Measurements from ENCODE around the gene EXOC8.

EXOC8 gene

DNA sequence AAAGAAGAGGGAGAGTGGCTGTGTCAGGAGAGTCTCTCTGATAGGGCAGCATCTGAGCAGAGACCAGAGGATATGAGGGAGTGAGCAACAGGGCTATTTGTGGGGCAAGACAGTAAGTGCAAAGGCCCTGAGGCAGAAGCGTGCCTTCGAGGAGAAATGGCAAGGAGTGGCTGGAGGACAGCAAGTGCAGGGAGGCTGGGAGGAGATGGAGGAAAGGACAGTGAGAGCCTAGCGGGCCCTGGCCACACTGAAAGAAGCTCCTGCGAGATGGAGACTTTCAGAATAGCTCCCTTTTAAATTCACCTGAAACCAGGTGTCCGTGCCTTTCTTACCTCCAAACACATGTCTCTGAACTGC is 25.2 kb downstream of the EXOC8 start:
- no peak for DNase-seq

- peak; percentile 15 for DNase-seq
These were observed 25.8 kb downstream of the EXOC8 start for GRCh38 chr1:231311720-231312431.

DNA sequence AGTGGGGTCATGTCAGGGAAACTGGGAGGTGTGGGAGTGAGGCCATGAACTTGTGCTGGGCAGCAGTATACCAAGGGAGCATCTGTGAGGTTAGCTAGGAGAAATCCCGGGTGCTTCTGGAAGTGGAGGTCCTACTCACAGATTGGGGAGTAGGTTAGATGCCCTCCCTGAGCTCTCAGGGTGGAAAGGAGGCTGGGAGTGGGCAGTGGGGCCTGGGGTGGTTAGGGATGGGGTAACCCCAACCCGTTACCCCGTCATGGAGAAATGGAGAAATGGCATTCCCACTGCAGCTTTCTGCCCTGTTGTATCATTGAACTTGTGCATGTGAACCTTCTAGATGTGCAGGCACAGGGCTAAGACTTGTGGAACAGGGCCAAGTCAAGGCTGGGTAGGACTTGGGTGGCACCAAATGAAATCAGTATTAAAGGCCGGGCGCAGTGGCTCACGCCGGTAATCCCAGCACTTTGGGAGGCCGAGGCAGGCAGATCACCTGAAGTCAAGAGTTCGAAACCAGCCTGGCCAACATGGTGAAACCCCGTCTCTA is 27.2 kb downstream of the EXOC8 start:
- no peak for DNase-seq

DNA sequence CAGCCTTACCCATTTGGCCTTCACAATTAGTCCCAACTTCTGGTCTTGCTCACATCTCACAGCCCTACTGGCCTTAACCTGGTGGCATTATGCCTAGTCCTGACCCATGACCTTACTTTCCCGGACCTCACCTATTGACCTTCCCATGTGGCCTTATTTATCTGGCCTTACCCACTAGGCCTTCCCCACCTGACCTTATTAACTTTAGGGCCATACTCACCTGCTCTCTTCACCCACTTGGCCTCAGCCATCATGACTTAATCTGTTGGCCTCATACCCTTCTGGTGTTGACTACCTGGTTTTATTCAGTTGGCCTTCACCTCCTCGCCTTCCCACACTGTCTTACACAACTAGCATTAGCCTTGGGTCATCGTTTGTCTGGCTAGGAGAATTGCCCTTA is 35.7 kb downstream of the EXOC8 start:
- DNase-seq, result no peak

GRCh38 chr1:231295938-231296337 is 41.7 kb downstream of the EXOC8 start:
- no peak for DNase-seq

- DNase-seq, result no peak
These were observed 51.0 kb downstream of the EXOC8 start for GRCh38 chr1:231286603-231287002.

DNA sequence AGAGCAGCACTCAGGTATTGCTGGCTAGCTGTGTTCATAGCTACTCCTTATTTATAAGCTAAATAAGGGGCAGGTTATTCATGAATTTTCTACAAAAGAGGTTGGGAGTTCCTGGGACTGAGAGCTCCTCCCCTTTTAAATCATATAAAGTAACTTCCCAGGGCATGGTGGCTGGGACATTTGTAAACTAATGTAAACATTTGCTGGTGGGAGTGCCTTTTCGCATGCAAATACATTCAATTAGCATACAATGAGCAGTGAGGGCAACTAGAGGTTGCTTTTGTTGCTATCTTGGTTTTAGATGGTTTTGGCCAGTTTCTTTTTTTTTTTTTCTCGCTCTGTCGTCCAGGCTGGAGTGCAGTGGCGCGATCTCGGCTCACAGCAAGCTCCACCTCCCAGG is 53.2 kb downstream of the EXOC8 start:
- DNase-seq, result no peak

Measured in NCI-H2171 treated with DMSO at 0.1 percent for 48 hours (cell line).